HG02678 (cell line): Measurements from ENCODE around the gene SH3BGRL3.
A peak's percentile ranks its signal among the peaks of the same experiment; 100 is the strongest.
"Not testable (repeated sequence)": the region's sequence is repeated elsewhere in the genome, so short reads cannot be mapped to it uniquely, and the experiment has no call there.

Experiments
- ATAC-seq: cut with Tn5 transposase; IDR thresholded peaks from one replicate; pipeline ENCODE4 v1.9.1; 2021; ENCODE audit warnings: mild to moderate bottlenecking, moderate library complexity; ENCODE audit not compliant: unreplicated experiment

Gene SH3BGRL3

DNA sequence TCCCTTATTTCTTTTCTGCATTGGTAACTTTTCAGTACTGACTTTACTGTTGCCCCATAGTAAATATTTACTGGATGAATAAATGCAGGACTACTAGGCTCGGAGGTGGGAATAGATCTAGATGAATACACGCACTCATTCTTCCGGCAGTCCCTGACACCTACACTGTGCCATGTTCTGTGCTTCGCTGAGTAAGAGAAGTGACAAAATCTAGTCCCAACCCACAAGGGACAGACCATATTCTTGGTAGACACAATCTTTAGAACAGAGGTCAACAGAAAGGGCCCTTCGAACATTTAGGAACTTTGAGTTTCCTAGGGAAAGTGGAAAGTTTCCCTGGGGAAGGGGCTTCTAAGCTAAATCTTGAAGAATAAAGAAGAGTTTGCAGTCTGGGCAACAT is 34.6 kb downstream of the SH3BGRL3 start:
- ATAC-seq: no peak

DNA sequence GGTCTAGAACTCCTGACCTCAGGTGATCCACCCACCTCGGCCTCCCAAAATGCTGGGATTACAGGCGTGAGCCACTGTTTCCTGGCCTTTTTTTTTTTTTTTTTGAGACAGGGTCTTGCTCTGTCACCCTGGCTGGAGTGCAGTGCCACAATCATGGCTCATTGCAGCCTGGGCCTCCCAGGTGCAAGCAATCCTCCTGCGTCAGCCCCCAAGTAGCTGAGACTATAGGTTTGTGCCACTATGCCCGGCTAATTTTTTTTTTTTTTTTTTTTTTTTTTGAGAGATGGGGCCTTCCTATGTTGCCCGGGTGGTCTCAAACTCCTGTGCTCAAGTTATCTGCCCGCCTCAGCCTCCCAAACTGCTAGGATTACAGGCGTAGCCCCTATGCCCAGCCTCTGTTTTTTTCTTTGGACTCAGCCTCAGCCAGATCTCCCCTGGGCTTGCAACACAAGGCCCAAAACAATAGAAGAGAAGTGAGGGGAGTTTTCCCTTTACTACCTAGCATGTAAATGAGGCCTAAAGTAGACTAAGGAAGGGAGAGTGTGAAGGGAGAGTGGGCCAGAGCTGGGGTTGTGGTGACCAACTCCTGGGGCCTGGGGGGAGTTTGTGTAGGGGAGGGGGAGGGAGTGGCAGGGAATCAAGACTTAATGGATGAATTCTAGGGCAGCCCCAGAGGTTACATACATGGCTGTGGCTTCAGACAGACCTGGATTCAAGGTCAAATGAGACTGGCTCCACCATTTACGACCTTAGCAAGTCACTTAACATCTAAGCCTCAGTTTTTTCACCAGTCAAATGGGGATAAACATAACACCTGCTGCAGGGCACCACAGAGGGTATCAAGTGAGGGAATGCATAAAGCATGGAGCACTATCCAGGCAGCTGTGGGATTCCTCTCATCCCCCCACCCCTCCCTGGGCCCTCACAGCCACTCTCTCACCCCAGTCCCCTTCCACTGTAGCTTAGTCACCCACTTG is 36.3 kb downstream of the SH3BGRL3 start:
- no peak for ATAC-seq

DNA sequence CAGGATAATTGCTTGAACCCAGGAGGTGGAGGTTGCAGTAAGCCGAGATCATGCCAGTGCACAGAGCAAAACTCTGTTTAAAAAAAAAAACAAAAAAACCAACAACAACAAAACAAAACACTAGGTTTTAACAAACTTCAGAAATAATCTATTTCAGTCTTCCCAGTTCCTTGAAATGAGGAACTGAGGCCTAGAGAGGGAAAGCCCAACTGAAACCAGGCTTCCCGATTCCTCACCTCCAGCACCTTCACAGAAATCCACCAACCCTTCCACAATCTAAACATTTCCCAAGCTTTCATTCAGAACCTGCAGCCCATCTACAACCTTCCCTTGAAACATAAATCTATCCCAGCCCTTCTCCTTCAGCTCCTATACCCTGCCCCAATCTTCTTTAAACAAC is 37.3 kb downstream of the SH3BGRL3 start:
- ATAC-seq: no peak

DNA sequence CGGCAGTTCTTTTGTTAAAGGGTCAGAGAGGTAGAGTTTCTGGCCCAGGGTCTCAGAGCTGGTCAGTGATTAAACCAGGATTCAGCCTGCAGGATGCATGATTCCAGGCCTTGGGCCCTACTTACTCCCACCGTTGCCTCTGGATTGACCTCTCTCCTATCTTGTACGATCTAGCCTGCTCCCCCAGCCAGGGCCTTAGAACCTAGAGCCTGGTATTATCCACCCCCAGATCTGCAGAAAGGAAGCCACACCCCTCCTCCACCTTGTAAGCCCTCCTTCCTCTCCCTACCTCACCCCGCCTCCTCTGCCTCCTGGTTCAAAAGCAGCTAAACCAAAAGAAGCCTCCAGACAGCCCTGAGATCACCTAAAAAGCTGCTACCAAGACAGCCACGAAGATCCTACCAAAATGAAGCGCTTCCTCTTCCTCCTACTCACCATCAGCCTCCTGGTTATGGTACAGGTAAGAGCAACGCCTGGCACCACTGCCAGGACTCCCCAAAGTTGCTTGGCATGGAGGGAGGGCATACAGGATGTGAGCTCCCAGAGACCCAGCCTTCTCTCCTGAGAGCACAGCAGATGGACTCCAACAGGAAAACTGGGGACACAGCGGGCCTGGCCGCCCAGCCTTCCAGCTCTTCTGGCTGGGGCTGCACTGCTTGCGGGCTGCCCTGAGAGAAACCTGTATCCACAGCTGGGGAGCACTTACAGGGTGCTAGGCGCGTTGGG is 37.9 kb downstream of the SH3BGRL3 start, which contains the start of gene CD52:
TSS of gene CD52 (plus strand) at position 347 of the 726 bp plus-strand sequence. CDS start at position 407, 60 bp downstream.
- ATAC-seq: peak; percentile 37

DNA sequence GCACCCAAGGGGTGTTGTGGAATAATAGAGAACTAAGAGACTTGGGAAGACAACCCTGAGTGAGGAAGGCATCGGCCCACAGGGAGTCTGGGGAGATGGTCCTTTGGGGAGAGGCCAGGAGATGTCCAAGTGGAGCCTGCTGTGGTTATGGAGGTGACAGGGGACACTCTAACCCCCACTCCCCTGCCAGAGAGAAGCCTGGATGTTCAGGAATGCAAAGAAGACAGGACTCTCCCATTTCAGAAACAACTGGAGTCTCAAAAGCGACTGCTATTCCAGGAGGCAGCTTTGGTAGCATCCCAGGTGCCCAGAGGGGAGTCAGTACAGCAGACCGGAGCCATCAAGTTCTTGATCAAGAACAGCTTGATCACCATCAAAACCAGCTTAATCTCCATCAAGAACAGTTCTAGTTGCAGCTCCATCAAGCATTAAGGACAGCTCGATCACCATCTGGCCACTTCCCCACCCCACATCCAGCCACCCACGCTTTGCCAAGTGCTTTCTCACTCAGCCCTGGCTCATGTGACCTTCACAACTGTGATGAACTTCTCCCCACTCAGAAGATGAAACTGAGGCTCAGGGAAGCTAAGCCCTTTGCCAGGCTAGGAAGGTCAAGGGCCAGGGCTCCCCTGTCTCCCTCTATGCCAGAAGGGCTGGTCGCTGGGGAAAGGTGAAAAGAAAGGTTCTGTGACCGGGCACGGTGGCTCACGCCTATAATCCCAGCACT is 38.6 kb downstream of the SH3BGRL3 start:
- no peak for ATAC-seq

DNA sequence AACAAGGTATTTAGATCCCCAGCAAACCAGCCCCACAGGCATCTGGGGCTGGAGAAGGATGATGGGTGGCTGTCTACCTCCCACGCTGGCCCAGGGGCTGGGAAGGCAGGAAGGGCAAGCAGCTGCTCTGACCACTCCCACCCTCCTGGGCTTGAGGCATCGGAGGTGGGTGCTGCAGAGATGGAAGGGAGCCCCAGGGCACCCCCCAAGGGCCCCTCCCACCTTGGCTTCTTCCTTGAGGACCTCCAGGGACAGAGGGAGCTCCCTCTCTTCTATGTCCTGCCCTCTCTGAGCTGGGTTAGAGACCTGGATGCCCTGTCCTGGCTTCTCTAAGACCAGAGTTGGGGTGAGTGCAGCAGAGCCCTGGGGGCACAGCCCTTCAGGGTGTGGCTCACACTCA is 41.0 kb downstream of the SH3BGRL3 start:
- no peak for ATAC-seq

DNA sequence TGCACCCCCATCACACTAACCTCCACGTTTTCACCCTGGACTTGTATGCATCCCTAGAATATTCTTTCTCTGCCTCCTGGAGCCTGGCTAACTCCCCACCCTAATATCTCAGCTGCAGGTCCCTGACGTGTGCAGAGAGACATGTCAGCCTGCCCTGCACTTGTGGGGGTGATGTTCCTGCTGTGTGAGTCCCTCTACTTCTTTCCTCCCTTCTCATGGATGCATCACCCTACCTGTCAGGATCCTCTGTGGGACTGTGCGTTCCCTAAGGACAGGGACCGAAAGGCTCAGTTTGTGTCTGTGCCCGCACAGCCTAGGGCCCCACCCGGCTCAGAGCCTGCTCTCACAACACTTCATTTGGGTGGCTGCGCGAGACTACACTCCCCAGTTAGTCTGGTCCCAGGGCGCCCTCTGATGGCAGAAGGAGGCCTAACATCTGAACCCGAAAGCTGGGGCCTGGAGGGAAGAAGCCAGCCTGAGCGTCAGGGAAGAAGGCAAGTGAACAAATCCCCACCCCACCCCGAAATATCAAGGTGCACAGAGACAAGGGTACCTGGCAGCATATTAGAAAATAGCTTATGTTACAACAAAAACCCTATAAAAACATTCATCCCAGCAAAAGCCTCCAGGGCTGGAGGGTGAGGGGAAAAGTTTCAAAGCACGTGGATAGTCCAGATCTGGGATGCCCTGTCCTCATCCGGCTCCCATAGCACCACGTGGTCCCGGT is 41.6 kb downstream of the SH3BGRL3 start:
- peak; percentile 41 for ATAC-seq

DNA sequence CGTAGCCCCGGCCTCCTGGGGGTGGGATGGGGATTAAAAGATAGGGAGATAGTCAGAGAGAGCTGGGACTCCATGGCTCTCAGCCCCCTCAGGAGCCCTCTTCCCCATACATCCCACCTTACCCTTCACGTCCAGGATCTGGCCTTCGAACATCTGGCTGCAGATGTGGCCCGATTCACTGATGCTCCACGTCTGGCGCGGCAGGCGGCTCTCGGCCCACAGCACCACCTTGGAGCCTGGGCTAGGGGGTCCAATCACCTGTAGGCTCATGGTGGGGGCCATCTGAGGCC is 42.1 kb downstream of the SH3BGRL3 start:
- ATAC-seq: no peak

DNA sequence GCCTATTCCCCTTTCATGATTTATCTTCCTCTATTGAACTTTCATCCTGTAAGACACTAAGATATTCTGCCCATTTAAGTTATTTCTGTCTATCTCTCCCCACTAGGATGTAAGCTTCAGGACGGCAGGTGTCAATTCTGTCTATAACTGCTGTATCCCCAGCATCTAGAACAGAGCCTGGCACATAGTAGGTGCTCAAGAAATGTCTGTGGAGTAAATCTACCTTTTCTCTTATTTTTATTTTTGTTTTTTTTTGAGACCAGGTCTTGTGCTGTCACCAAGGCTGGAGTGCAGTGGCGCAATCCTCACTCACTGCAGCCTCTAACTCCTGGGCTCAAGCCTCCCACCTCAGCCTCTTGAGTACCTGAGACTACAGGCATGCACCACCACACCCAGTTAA is 43.5 kb downstream of the SH3BGRL3 start:
- ATAC-seq: no peak

DNA sequence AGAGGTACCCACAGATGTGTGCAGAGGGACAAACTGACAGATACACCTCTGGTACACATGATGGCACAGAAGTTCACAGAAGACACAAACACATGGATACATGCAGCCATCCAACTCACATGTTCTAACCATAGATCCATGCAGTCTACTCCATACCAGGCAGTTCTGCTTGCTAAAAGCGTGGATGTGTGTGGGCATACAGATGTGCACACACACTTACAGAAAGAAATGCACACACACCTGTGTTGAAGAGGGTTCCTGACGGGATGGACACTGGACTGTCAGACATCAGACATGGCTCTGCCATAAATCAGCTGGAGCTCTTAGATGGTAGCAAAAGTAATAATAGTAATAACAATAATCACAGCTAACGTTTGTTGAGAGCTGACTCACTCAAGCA is 44.7 kb downstream of the SH3BGRL3 start:
- no peak for ATAC-seq

DNA sequence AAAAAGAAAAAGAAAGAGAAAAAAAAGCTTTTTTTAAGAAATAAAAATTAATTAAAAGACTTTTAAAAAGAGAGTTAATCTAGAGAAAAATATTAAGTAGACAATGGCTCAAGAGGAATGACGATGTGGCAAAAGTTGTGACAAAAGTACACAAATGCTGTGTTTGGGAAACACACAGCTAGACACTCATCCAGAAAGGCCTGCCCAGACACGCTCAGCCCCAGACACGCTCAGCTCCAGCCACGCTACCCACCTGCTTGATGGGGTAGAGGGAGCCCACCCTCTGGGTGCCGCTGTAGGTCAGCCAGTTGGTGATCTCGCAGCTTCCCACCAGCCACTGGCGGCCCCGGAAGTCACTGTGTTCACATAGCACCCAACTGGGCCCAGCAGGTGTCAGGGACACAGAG is 48.1 kb downstream of the SH3BGRL3 start:
- no peak for ATAC-seq

DNA sequence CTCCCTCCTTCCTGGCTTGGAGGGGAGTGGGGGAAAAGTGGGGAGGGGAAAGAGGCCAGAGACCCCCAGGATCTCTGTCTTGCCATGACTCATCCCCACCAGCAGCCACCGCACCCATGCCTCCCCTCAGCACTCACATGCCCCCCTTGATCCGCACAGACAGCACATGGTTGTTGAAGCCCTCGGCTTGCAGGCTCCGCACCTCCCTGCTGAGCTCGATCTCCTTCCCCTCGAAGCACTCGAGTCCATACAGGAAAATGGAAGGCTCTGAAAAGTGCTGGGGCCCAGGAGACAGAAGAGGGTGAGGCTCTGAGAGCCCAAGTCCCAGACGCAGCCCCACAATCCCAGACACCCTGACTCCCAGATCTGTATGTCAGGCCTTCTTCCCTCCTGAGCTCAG is 48.7 kb downstream of the SH3BGRL3 start:
- ATAC-seq: no peak

DNA sequence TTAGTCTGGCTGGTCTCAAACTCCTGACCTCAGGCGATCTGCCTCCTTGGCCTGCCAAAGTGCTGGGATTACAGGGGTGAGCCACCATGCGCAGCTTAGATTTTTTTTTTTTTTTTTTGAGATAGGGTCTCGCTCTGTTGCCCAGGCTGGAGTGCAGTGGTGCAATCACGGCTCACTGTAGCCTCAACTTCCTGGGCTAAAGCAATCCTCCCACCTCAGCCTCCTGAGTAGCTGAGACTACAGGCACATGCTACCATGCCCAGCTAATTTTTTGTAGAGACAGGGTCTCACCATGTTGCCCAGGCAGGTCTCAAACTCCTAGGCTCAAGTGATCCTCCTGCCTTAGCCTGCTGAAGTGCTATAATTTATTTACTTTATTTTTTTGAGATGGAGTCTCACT is 49.5 kb downstream of the SH3BGRL3 start:
- ATAC-seq: not testable (repeated sequence)

DNA sequence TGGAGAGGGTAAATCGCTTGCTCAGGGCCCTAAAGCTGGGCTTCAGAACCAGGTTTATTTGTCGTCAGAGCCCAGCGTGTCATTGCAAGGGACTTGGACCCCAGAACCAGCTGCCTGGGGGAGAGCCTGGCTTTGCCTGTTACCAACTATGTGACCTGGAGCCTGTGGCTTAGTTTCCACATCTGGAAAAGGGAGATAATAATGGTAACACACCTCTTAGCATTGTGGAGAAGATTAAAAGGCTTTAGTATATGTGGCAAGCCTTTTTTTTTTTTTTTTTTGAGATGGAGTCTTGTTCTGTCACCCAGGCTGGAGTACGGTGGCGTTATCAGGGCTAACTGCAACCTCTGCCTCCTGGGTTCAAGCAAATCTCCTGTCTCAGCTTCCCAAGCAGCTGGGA is 50.4 kb downstream of the SH3BGRL3 start:
- ATAC-seq: no peak
